Aorta (tissue), 5 donors: ENCODE results near the gene HSPA8. TPM values are rescaled to one million over a fixed set of nuclear protein-coding genes. Genes with fewer than 3 reads are reported as not detected.

Source experiments
- ATAC-seq: fragments of 200-7000 bp; cut with Tn5 transposase; one replicate; pipeline ENCODE4 v1.9.1; 2022; ENCODE audit warnings: moderate library complexity; ENCODE audit not compliant: low FRiP score
- DNase-seq, 2 donors: peaks; one replicate each; pipeline ENCODE4 v3.0.0-alpha.2; 2020
- H3K27ac ChIP-seq, 2 donors: one replicate each; pipeline ENCODE4 v1.5.1; 2013; ENCODE audit warnings: low read length in 2 of 2, mild to moderate bottlenecking in 2 of 2, moderate library complexity in 2 of 2, control low read depth in 1 of 2, inconsistent platforms in 1 of 2, low read depth in 1 of 2
- H3K27me3 ChIP-seq, 2 donors: one replicate each; pipeline ENCODE4 v1.6.1; 2013; ENCODE audit warnings: control low read depth in 1 of 2, low read length in 1 of 2, mild to moderate bottlenecking in 1 of 2, moderate library complexity in 1 of 2; ENCODE audit not compliant: insufficient read depth in 2 of 2, control insufficient read depth in 1 of 2
- H3K36me3 ChIP-seq, 2 donors: one replicate each; pipeline ENCODE4 v1.6.1; 2013; ENCODE audit warnings: control low read depth in 1 of 2, low read length in 1 of 2, mild to moderate bottlenecking in 1 of 2; ENCODE audit not compliant: insufficient read depth in 2 of 2, control insufficient read depth in 1 of 2
- H3K4me1 ChIP-seq, 2 donors: one replicate each; pipeline ENCODE4 v1.6.1; 2013; ENCODE audit warnings: low read length in 2 of 2, control low read depth in 1 of 2, mild to moderate bottlenecking in 1 of 2, moderate library complexity in 1 of 2; ENCODE audit not compliant: insufficient read depth in 2 of 2, control insufficient read depth in 1 of 2
- H3K4me3 ChIP-seq, 2 donors: one replicate each; pipeline ENCODE4 v1.5.1; 2013; ENCODE audit warnings: low read length in 2 of 2, control low read depth in 1 of 2, mild to moderate bottlenecking in 1 of 2
- H3K9me3 ChIP-seq: one replicate; pipeline ENCODE4 v1.6.1; 2013; ENCODE audit warnings: mild to moderate bottlenecking, low read length; ENCODE audit not compliant: control insufficient read depth
- WGBS, 2 donors: extraction: QIAGEN DNeasy Blood & Tissue Kit; methylation state at CpG; one replicate each; pipeline ENCODE4 v1.1.7; 2013; 5-methylcytosine and 5-hydroxymethylcytosine counted together
- intact Hi-C, 2 donors: fragments of 100-400 bp; cut with DNase I; formaldehyde crosslinking; loops; one replicate each; pipeline versions ENCODE4 v1.14.2 to v1.15.0; 2022
- polyA plus RNA-seq, 2 donors: library from polyadenylated mRNA; stranded (reverse); fragments of 200-250 nt; gene quantifications; one replicate each; pipeline ENCODE4 v1.2.3, GENCODE V29; 2013
- total RNA-seq, 2 donors: library from RNA; stranded (reverse); fragmentation: NEBNext Ultra II Directional; extraction: Animal tissue kit (Norgen Biotek cat#: 25700); gene quantifications; one replicate each; pipeline ENCODE4 v1.2.1, GENCODE V29; 2021
- donor health status: healthy with polysubstance abuse.
- donor health status: Bipolar disorder and iron deficiency.
- donor health status: DM: no; HTN: no; CAD: no.
- donor health status: DM: no; HTN: no; CAD: no.
- donor health status: DM: yes; HTN: yes; CAD: no.

Gene HSPA8
- total and polyA plus RNA-seq, 4 donors = 320 to 888 (median 494) TPM

GRCh38 chr11:123020968-123021367 is 41.0 kb downstream of the HSPA8 start:
- Histone ChIP-seq H3K36me3 (no peaks in the 10 kb centered on the region), H3K27me3 (no peaks in the 10 kb centered on the region), H3K9me3 (no peaks in the 10 kb centered on the region), H3K27ac (no peak overlapping the region), H3K4me1 (no peaks in the 10 kb centered on the region), H3K4me3 (no peak overlapping the region)
- ATAC-seq (no peak), DNase-seq (no peak)
- WGBS, 2 donors = 50 to 55% methylated on average over 2 of the region's 2 CpGs
- intact Hi-C loops = no loop called here

GRCh38 chr11:123018702-123019101 is 43.2 kb downstream of the HSPA8 start:
- Histone ChIP-seq H3K27ac (no peak overlapping the region), H3K36me3 (no peaks in the 10 kb centered on the region), H3K4me3 (no peak overlapping the region), H3K27me3 (no peaks in the 10 kb centered on the region), H3K4me1 (no peaks in the 10 kb centered on the region), H3K9me3 (no peaks in the 10 kb centered on the region)
- WGBS, 2 donors = 80 to 85% methylated on average over 9 of the region's 9 CpGs
- ATAC-seq = no peak
- intact Hi-C loops = no loop called here
- DNase-seq = no peak

- Histone ChIP-seq H3K9me3 (no peaks in the 10 kb centered on the region), H3K36me3 (no peaks in the 10 kb centered on the region), H3K4me3 (no peak overlapping the region), H3K27ac (no peak overlapping the region), H3K4me1 (no peaks in the 10 kb centered on the region), H3K27me3 (no peaks in the 10 kb centered on the region)
- 66 to 69% methylated on average over 4 of the region's 4 CpGs for WGBS, 2 donors
- DNase-seq (no peak), ATAC-seq (no peak)
- intact Hi-C loops = no loop called here
These were observed 50.4 kb downstream of the HSPA8 start for GRCh38 chr11:123011510-123011909.

Other genes starting within 250 kb of the HSPA8 start
- 1 to 10 TPM in 1 of 2 donors, under 1 TPM in 1; 0.26 to 1.1 TPM for gene CRTAM, start 223.6 kb downstream of the HSPA8 start, total RNA-seq
- not detected for gene CRTAM, start 223.6 kb downstream of the HSPA8 start, polyA plus RNA-seq
- 1 to 10 TPM; 6.1 to 7.1 TPM for gene JHY, start 179.4 kb downstream of the HSPA8 start, total RNA-seq
- 1 to 10 TPM; 1.8 to 3.3 TPM for gene JHY, start 179.4 kb downstream of the HSPA8 start, polyA plus RNA-seq
- gene BSX, start 80.3 kb downstream of the HSPA8 start, total RNA-seq = not detected
- gene BSX, start 80.3 kb downstream of the HSPA8 start, polyA plus RNA-seq = not detected
- 100 to 1,000 TPM in 1 of 2 donors, 10 to 100 TPM in 1; 70.9 to 107 TPM for gene CLMP, start 133.1 kb upstream of the HSPA8 start, total RNA-seq
- 10 to 100 TPM in 1 of 2 donors, 1 to 10 TPM in 1; 8.2 to 23.8 TPM for gene CLMP, start 133.1 kb upstream of the HSPA8 start, polyA plus RNA-seq